NCI-H2029 treated with DMSO at 0.1 percent for 48 hours (cell line): ENCODE data around the gene TMOD1.
"Not testable (repeated sequence)": the region's sequence is repeated elsewhere in the genome, so short reads cannot be mapped to it uniquely, and the experiment has no call there.

Source experiments
- DNase-seq: peaks from one replicate; lab custom pipeline; 2025; lab: John Stamatoyannopoulos, UW

The TMOD1 gene

GRCh38 chr9:97501177-97501971 is at the start of gene TMOD1:
TMOD1 (plus strand) TSS chr9:97501666; CDS start chr9:97524189, 22,523 bp downstream.
- DNase-seq: peak; percentile 37

- DNase-seq: not testable (repeated sequence)
Observed at GRCh38 chr9:97453573-97453972, 47.9 kb upstream of the TMOD1 start.

- not testable (repeated sequence) for DNase-seq
Observed at GRCh38 chr9:97456841-97457240, 44.6 kb upstream of the TMOD1 start.

GRCh38 chr9:97459326-97459725 is 42.1 kb upstream of the TMOD1 start:
- no peak for DNase-seq

- DNase-seq: no peak
Observed at GRCh38 chr9:97462159-97462558, 39.3 kb upstream of the TMOD1 start.

- DNase-seq: no peak
Observed at GRCh38 chr9:97462914-97463313, 38.6 kb upstream of the TMOD1 start.

- peak; percentile 59 for DNase-seq
Observed at GRCh38 chr9:97468658-97469448, 32.6 kb upstream of the TMOD1 start.

GRCh38 chr9:97470076-97470475 is 31.4 kb upstream of the TMOD1 start:
- no peak for DNase-seq

- no peak for DNase-seq
Observed at GRCh38 chr9:97473717-97474116, 27.7 kb upstream of the TMOD1 start.

GRCh38 chr9:97474372-97474925 is 27.0 kb upstream of the TMOD1 start:
- DNase-seq: no peak

GRCh38 chr9:97475059-97475458 is 26.4 kb upstream of the TMOD1 start:
- no peak for DNase-seq

- no peak for DNase-seq
Observed at GRCh38 chr9:97478301-97478981, 23.0 kb upstream of the TMOD1 start.

- no peak for DNase-seq
Observed at GRCh38 chr9:97479496-97480159, 21.8 kb upstream of the TMOD1 start.

- DNase-seq: no peak
Observed at GRCh38 chr9:97480174-97480573, 21.3 kb upstream of the TMOD1 start.

- DNase-seq: no peak
Observed at GRCh38 chr9:97480749-97481148, 20.7 kb upstream of the TMOD1 start.

- no peak for DNase-seq
Observed at GRCh38 chr9:97484134-97484533, 17.3 kb upstream of the TMOD1 start.

GRCh38 chr9:97487107-97487506 is 14.4 kb upstream of the TMOD1 start:
- no peak for DNase-seq

- DNase-seq: no peak
Observed at GRCh38 chr9:97487861-97488260, 13.6 kb upstream of the TMOD1 start.

GRCh38 chr9:97491216-97491999 is 10.1 kb upstream of the TMOD1 start:
- DNase-seq: no peak

- not testable (repeated sequence) for DNase-seq
Observed at GRCh38 chr9:97497558-97498375, 3.7 kb upstream of the TMOD1 start.
